Ishikawa (cell line): ENCODE results near the gene TMEM61.

ENCODE experiments used
- CEBPB ChIP-seq: IDR thresholded peaks from 2 replicates; pipeline ENCODE4 v1.6.1; 2012
- CREB1 ChIP-seq: IDR thresholded peaks from 2 replicates; pipeline ENCODE4 v1.6.1; 2012; ENCODE audit warnings: low read depth
- EGR1 ChIP-seq: IDR thresholded peaks from 2 replicates; pipeline ENCODE4 v1.6.1; 2012
- EP300 ChIP-seq: IDR thresholded peaks from 2 replicates; pipeline ENCODE4 v1.6.1; 2012; ENCODE audit warnings: borderline replicate concordance
- FOXM1 ChIP-seq: IDR thresholded peaks from 2 replicates; pipeline ENCODE4 v1.6.1; 2012; ENCODE audit warnings: low read depth, borderline replicate concordance
- MAX ChIP-seq: IDR thresholded peaks from 2 replicates; pipeline ENCODE4 v1.6.1; 2012
- NFIC ChIP-seq: IDR thresholded peaks from 2 replicates; pipeline ENCODE4 v1.6.1; 2012
- RAD21 ChIP-seq: IDR thresholded peaks from 2 replicates; pipeline ENCODE4 v1.6.1; 2012; ENCODE audit warnings: low read depth
- REST ChIP-seq: IDR thresholded peaks from 2 replicates; pipeline ENCODE4 v1.6.1; 2012; ENCODE audit warnings: low read depth, mild to moderate bottlenecking
- TAF1 ChIP-seq: IDR thresholded peaks from 2 replicates; pipeline ENCODE4 v1.6.1; 2012; ENCODE audit warnings: low read depth, mild to moderate bottlenecking
- TCF12 ChIP-seq: IDR thresholded peaks from 2 replicates; pipeline ENCODE4 v1.6.1; 2012; ENCODE audit warnings: low read depth
- TEAD4 ChIP-seq: IDR thresholded peaks from 2 replicates; pipeline ENCODE4 v1.6.1; 2012
- USF1 ChIP-seq: IDR thresholded peaks from 2 replicates; pipeline ENCODE4 v1.6.1; 2012
- YY1 ChIP-seq: IDR thresholded peaks from 2 replicates; pipeline ENCODE4 v1.6.1; 2012; ENCODE audit warnings: low read depth
- ZBTB7A ChIP-seq: IDR thresholded peaks from 2 replicates; pipeline ENCODE4 v1.6.1; 2012; ENCODE audit warnings: low read depth

The TMEM61 gene

DNA sequence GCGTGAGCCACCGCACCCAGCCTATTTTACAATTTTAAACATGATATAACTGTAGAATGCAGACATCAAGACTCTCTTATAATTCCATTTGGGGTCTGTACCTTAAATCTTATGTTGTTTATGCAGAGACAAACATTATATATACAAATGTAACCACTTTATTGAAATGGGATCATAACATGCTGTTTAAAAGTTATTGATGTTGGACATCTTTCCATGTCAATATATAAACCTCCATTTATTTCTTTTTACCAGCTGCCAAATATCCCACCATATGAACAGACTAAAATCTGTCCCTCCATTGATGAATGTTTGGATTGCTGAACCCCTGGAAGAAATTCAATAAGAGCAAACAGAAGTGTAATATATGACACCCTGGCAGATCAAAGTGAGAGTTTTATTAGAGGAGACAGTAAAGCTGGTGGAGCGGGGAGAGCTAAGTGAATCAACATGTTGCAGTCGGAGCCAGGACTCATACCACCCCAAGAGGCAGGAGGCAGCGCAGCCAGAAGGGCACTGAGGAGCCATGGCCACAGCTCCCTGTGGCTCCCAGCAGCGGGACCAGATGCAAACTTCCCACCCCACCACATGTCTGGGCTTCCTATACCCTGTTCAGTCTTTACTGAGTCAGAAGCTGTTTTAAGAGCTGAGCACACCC lies 54.2 kb downstream of the TMEM61 start:
- no peak for TF ChIP-seq USF1
- no peak for TF ChIP-seq EP300
- no peak for TF ChIP-seq FOXM1
- TF ChIP-seq TAF1 = no peak
- no peak for TF ChIP-seq EGR1
- no peak for TF ChIP-seq TEAD4
- TF ChIP-seq CREB1 = no peak
- TF ChIP-seq NFIC = no peak
- no peak for TF ChIP-seq RAD21
- TF ChIP-seq MAX = no peak
- TF ChIP-seq ZBTB7A = no peak
- no peak for TF ChIP-seq CEBPB
- no peak for TF ChIP-seq REST
- TF ChIP-seq TCF12 = no peak
- no peak for TF ChIP-seq YY1

DNA sequence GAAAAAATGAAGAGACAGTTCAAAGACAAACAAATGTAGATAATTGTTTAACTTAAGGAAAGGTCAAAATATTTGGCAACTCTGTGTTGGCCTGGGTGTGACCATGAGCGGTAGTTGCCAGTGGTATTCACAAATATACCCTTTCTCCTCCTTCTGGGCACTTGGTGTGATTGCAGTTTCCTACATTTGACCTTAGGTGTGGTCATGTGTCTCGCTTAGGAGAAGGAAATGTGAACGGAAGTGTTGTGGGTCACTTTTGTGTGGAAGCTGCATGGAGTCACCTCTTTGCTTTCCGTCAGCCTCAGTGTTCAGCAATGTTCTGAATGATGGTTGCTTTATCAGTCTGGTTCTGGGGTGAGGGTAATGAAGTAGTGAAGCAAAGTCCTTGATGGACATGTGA lies 55.5 kb downstream of the TMEM61 start:
- TF ChIP-seq TCF12 = no peak
- TF ChIP-seq YY1 = no peak
- no peak for TF ChIP-seq CREB1
- TF ChIP-seq REST = no peak
- no peak for TF ChIP-seq FOXM1
- TF ChIP-seq TAF1 = no peak
- no peak for TF ChIP-seq RAD21
- no peak for TF ChIP-seq USF1
- no peak for TF ChIP-seq EGR1
- no peak for TF ChIP-seq CEBPB
- no peak for TF ChIP-seq MAX
- no peak for TF ChIP-seq ZBTB7A
- no peak for TF ChIP-seq NFIC
- no peak for TF ChIP-seq EP300
- TF ChIP-seq TEAD4 = no peak

GRCh38 chr1:55037733-55038551 lies 57.5 kb downstream of the TMEM61 start:
- no peak for TF ChIP-seq EGR1
- no peak for TF ChIP-seq YY1
- TF ChIP-seq TCF12 = no peak
- TF ChIP-seq FOXM1 = no peak
- no peak for TF ChIP-seq MAX
- TF ChIP-seq NFIC = no peak
- TF ChIP-seq CEBPB = no peak
- no peak for TF ChIP-seq RAD21
- no peak for TF ChIP-seq EP300
- no peak for TF ChIP-seq ZBTB7A
- TF ChIP-seq CREB1 = no peak
- TF ChIP-seq REST = no peak
- TF ChIP-seq USF1 = no peak
- no peak for TF ChIP-seq TEAD4
- TF ChIP-seq TAF1 = no peak
